Thoracic aorta (tissue), 2 donors: Measurements from ENCODE around the gene GPR37. TPM values are rescaled to one million over a fixed set of nuclear protein-coding genes. Genes with fewer than 3 reads are reported as not detected.

ENCODE experiments used
- ATAC-seq: fragments of 150-250 bp; one replicate; pipeline ENCODE4 v1.8.0; 2017; ENCODE audit warnings: low read depth; ENCODE audit not compliant: insufficient number of reproducible peaks, low FRiP score
- DNase-seq: peaks from one replicate; pipeline ENCODE4 v3.0.0-alpha.2; 2020; ENCODE audit warnings: low spot score
- H3K27ac ChIP-seq, 2 donors: fragments of 200-600 bp; sonication (generic); 1 replicate in 1 of 2; 2 replicates in 1 of 2; pipeline ENCODE4 v1.5.1; 2016; ENCODE audit warnings: mild to moderate bottlenecking in 2 of 2, moderate library complexity in 2 of 2
- H3K27me3 ChIP-seq: fragments of 200-600 bp; sonication (generic); replicated peaks from 2 replicates; pipeline ENCODE4 v1.6.0; 2016; ENCODE audit warnings: mild to moderate bottlenecking; ENCODE audit not compliant: insufficient read depth
- H3K36me3 ChIP-seq: fragments of 200-600 bp; sonication (generic); one replicate; pipeline ENCODE4 v1.5.1; 2016
- H3K4me1 ChIP-seq, 2 donors: fragments of 200-600 bp; sonication (generic); 1 replicate in 1 of 2; 2 replicates in 1 of 2; pipeline versions ENCODE4 v1.5.1 to v1.6.0; 2016; ENCODE audit warnings: low read depth in 2 of 2, mild to moderate bottlenecking in 1 of 2; ENCODE audit not compliant: control insufficient read depth in 1 of 2
- H3K4me3 ChIP-seq: fragments of 200-600 bp; sonication (generic); 2 replicates; pipeline ENCODE4 v1.5.1; 2016; ENCODE audit warnings: mild to moderate bottlenecking
- H3K9me3 ChIP-seq: fragments of 200-600 bp; sonication (generic); 2 replicates; pipeline ENCODE4 v1.5.1; 2016
- CTCF ChIP-seq: fragments of 200-600 bp; sonication (generic); IDR thresholded peaks from one replicate; pipeline ENCODE4 v1.5.1; 2019; ENCODE audit warnings: antibody characterized with exemption
- total RNA-seq, 2 donors: library from RNA; depleted of rRNA; stranded (reverse); fragments of >200 nt; gene quantifications; one replicate each; pipeline versions ENCODE4 v1.1.0 to v1.2.3, GENCODE V29; 2016

The GPR37 gene
- total RNA-seq, 2 donors from 2014 or later = 0.41 to 2.8 TPM

DNA sequence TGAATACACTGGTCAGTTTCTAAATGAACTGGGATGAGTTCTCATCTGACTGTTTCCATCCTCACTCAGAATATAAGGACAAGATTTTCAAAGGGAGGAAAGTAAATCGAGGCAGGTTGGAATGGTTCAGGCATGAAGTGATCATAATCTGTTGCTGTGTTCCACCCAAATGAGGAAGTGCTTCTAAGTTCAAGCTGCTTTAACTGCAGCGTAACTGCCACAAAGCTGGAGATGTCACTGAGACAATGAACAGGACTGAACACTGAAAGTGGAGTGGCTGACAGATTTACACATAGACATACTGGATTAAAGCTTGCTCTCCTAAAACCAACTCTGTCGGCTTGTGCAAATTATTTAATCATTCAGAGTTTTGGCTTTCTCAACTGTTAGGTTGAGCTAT is 66.6 kb downstream of the GPR37 start:
- TF ChIP-seq CTCF = no peak
- Histone ChIP-seq H3K4me3 (no peak overlapping the region), H3K27me3 (no peaks in the 10 kb centered on the region), H3K9me3 (no peaks in the 10 kb centered on the region), H3K27ac (no peak overlapping the region), H3K36me3 (no peaks in the 10 kb centered on the region), H3K4me1 (peaks cover 3 to 15% of the 10 kb centered on the region in 2 donors)
- DNase-seq (no peak), ATAC-seq (no peak)

- DNase-seq (no peak), ATAC-seq (no peak)
- Histone ChIP-seq H3K36me3 (no peaks in the 10 kb centered on the region), H3K27ac (no peak overlapping the region), H3K9me3 (no peaks in the 10 kb centered on the region), H3K4me3 (no peak overlapping the region), H3K27me3 (no peaks in the 10 kb centered on the region), H3K4me1 (peaks cover 3 to 11% of the 10 kb centered on the region in 2 donors)
- no peak for TF ChIP-seq CTCF
These were observed 67.8 kb downstream of the GPR37 start for GRCh38 chr7:124697746-124698145.

Other genes with a start within 250 kb of the GPR37 start
- gene POT1, start 164.0 kb upstream of the GPR37 start, total RNA-seq = 10 to 100 TPM; 18.9 to 23.4 TPM